ENCODE data around the gene CADPS2.

CADPS2 gene

DNA sequence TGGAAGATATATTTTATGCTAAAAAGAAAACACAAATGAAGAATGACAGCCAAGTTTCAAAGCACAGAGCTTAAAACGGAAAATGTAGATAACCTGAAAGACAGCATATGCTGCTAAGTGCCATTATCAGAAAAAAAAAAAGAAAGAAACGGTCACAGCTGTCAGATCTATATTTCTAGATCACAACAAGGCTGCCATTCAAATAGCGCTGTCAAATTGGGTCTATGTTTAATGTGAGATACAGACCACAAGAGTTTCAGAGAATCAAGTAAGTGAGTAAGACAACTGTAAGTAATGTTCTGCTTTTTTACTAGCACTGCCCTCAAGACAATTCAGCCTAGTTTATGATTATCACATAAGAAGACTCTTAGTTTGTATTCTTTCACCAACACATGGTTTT, 117.4 kb downstream of the CADPS2 start:
- no peaks in the 10 kb centered on the region for H3K79me2 ChIP-seq (ENCODE audit: insufficient read depth, low read length)
- H3K27ac ChIP-seq (ENCODE audit: low read length), result no peak overlapping the region
- no peaks in the 10 kb centered on the region for H3K9me3 ChIP-seq (ENCODE audit: insufficient read depth, low read length, severe bottlenecking)
- DNase-seq (no peak), ATAC-seq (ENCODE audit: insufficient read depth, low read depth) (no peak)
- no peak overlapping the region for H3K4me3 ChIP-seq (ENCODE audit: low read depth in 1 of 2, low read length in 2 of 2)
- H3K36me3 ChIP-seq (ENCODE audit: insufficient read depth, low read length), result no peaks in the 10 kb centered on the region
- H3K4me1 ChIP-seq (ENCODE audit: insufficient read depth, low read length), result no peaks in the 10 kb centered on the region
- no peak overlapping the region for H2AFZ ChIP-seq (ENCODE audit: low read depth, low read length)
- no peak for TF ChIP-seq EZH2 (IDR thresholded peaks at IDR 0.05; ENCODE audit: borderline replicate concordance, low read depth, low read length, severe bottlenecking)
- TF ChIP-seq, protein P1, sequence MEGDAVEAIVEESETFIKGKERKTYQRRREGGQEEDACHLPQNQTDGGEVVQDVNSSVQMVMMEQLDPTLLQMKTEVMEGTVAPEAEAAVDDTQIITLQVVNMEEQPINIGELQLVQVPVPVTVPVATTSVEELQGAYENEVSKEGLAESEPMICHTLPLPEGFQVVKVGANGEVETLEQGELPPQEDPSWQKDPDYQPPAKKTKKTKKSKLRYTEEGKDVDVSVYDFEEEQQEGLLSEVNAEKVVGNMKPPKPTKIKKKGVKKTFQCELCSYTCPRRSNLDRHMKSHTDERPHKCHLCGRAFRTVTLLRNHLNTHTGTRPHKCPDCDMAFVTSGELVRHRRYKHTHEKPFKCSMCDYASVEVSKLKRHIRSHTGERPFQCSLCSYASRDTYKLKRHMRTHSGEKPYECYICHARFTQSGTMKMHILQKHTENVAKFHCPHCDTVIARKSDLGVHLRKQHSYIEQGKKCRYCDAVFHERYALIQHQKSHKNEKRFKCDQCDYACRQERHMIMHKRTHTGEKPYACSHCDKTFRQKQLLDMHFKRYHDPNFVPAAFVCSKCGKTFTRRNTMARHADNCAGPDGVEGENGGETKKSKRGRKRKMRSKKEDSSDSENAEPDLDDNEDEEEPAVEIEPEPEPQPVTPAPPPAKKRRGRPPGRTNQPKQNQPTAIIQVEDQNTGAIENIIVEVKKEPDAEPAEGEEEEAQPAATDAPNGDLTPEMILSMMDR (IDR thresholded peaks at IDR 0.05; ENCODE audit: borderline replicate concordance, extremely low read depth, low read length, poor library complexity, severe bottlenecking), result no peak
- no peak overlapping the region for H3K4me2 ChIP-seq (ENCODE audit: insufficient read depth, low read length)
- H3K9ac ChIP-seq (ENCODE audit: low read depth, low read length), result no peak overlapping the region
- H4K20me1 ChIP-seq (ENCODE audit: insufficient read depth, low read length), result no peaks in the 10 kb centered on the region
- no peaks in the 10 kb centered on the region for H3K27me3 ChIP-seq (ENCODE audit: insufficient read depth, low read length, poor library complexity)

DNA sequence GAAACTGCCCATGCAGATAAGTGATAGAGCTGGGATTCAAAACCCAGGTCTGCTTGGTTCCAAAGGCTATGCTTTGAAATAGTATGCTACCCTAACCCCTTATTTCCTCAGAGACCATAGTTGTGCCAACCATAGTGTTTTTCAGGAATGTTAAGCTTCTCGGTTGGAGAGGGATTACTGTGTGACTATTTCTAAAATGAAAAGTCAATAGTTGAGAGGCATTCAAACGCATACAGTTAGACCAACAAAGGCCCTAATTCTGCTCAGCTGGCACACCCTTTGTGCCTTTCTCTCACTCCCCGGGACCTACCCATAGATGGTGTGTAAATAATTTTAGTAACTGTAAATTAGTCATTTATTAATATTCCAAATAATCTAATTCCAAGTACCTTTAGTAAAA, 118.9 kb downstream of the CADPS2 start:
- H3K27me3 ChIP-seq (ENCODE audit: insufficient read depth, low read length, poor library complexity), result no peaks in the 10 kb centered on the region
- no peak overlapping the region for H3K9ac ChIP-seq (ENCODE audit: low read depth, low read length)
- no peak overlapping the region for H3K27ac ChIP-seq (ENCODE audit: low read length)
- DNase-seq (no peak), ATAC-seq (ENCODE audit: insufficient read depth, low read depth) (no peak)
- H3K79me2 ChIP-seq (ENCODE audit: insufficient read depth, low read length), result no peaks in the 10 kb centered on the region
- H3K4me1 ChIP-seq (ENCODE audit: insufficient read depth, low read length), result no peaks in the 10 kb centered on the region
- H3K4me2 ChIP-seq (ENCODE audit: insufficient read depth, low read length), result no peak overlapping the region
- no peak overlapping the region for H3K4me3 ChIP-seq (ENCODE audit: low read depth in 1 of 2, low read length in 2 of 2)
- no peaks in the 10 kb centered on the region for H3K36me3 ChIP-seq (ENCODE audit: insufficient read depth, low read length)
- no peak overlapping the region for H2AFZ ChIP-seq (ENCODE audit: low read depth, low read length)
- TF ChIP-seq EZH2 (IDR thresholded peaks at IDR 0.05; ENCODE audit: borderline replicate concordance, low read depth, low read length, severe bottlenecking), result no peak
- TF ChIP-seq, protein P1 (IDR thresholded peaks at IDR 0.05; ENCODE audit: borderline replicate concordance, extremely low read depth, low read length, poor library complexity, severe bottlenecking), result no peak
- H3K9me3 ChIP-seq (ENCODE audit: insufficient read depth, low read length, severe bottlenecking), result no peaks in the 10 kb centered on the region
- no peaks in the 10 kb centered on the region for H4K20me1 ChIP-seq (ENCODE audit: insufficient read depth, low read length)

DNA sequence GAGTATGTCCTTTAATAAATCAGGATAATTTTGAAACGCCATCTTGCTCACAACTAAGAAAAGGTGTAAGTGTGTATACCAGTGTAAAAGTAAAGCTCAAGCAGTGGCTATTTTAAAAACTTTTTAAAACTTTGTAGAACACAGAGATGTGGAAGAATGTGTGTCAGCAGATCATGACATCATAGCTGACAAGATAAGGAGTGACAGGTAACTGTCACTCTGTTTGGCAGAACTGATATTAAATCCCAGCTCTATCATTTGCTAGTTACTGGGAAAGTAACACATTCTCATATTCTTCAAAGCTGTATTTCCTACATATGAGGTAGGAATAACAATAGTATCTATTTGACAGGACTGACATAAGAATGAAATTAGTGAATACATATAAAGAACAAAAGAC, 119.7 kb downstream of the CADPS2 start:
- H3K4me1 ChIP-seq (ENCODE audit: insufficient read depth, low read length), result no peaks in the 10 kb centered on the region
- TF ChIP-seq, protein P1 (IDR thresholded peaks at IDR 0.05; ENCODE audit: borderline replicate concordance, extremely low read depth, low read length, poor library complexity, severe bottlenecking), result no peak
- TF ChIP-seq EZH2 (IDR thresholded peaks at IDR 0.05; ENCODE audit: borderline replicate concordance, low read depth, low read length, severe bottlenecking), result no peak
- H3K27me3 ChIP-seq (ENCODE audit: insufficient read depth, low read length, poor library complexity), result no peaks in the 10 kb centered on the region
- H3K36me3 ChIP-seq (ENCODE audit: insufficient read depth, low read length), result no peaks in the 10 kb centered on the region
- no peak for ATAC-seq (ENCODE audit: insufficient read depth, low read depth)
- no peaks in the 10 kb centered on the region for H3K9me3 ChIP-seq (ENCODE audit: insufficient read depth, low read length, severe bottlenecking)
- H2AFZ ChIP-seq (ENCODE audit: low read depth, low read length), result no peak overlapping the region
- DNase-seq, result no peak
- H3K27ac ChIP-seq (ENCODE audit: low read length), result no peak overlapping the region
- no peak overlapping the region for H3K9ac ChIP-seq (ENCODE audit: low read depth, low read length)
- no peaks in the 10 kb centered on the region for H3K79me2 ChIP-seq (ENCODE audit: insufficient read depth, low read length)
- H3K4me3 ChIP-seq (ENCODE audit: low read depth in 1 of 2, low read length in 2 of 2), result no peak overlapping the region
- H3K4me2 ChIP-seq (ENCODE audit: insufficient read depth, low read length), result no peak overlapping the region
- no peaks in the 10 kb centered on the region for H4K20me1 ChIP-seq (ENCODE audit: insufficient read depth, low read length)

DNA sequence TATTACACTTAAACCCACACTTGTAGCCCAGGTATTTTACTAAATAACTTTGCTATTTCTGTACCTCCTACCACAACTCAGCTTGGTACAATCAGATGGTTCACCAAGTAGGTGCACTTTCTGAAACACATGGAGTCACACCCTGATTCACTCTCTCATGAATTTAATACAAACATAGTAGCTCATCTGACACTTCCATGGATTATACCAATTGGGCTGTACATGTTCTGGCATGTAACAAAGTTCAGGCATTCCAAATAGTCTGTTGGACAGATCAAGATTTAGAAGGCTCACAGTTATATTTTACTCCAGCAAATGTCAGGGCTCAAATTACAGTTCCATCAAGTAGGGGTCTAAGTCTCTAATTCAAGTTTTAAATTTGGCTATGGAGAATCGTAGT, 121.4 kb downstream of the CADPS2 start:
- Histone ChIP-seq H3K27ac (ENCODE audit: low read length) (no peak overlapping the region), H3K36me3 (ENCODE audit: insufficient read depth, low read length) (no peaks in the 10 kb centered on the region), H2AFZ (ENCODE audit: low read depth, low read length) (no peak overlapping the region), H3K27me3 (ENCODE audit: insufficient read depth, low read length, poor library complexity) (no peaks in the 10 kb centered on the region), H4K20me1 (ENCODE audit: insufficient read depth, low read length) (no peaks in the 10 kb centered on the region), H3K79me2 (ENCODE audit: insufficient read depth, low read length) (no peaks in the 10 kb centered on the region), H3K4me1 (ENCODE audit: insufficient read depth, low read length) (no peaks in the 10 kb centered on the region), H3K4me3 (ENCODE audit: low read depth in 1 of 2, low read length in 2 of 2) (no peak overlapping the region), H3K9ac (ENCODE audit: low read depth, low read length) (no peak overlapping the region), H3K9me3 (ENCODE audit: insufficient read depth, low read length, severe bottlenecking) (no peaks in the 10 kb centered on the region), H3K4me2 (ENCODE audit: insufficient read depth, low read length) (no peak overlapping the region)
- no peak for ATAC-seq (ENCODE audit: insufficient read depth, low read depth)
- no peak for DNase-seq
- TF ChIP-seq EZH2 (IDR thresholded peaks at IDR 0.05; ENCODE audit: borderline replicate concordance, low read depth, low read length, severe bottlenecking), result no peak
- TF ChIP-seq, protein P1 (IDR thresholded peaks at IDR 0.05; ENCODE audit: borderline replicate concordance, extremely low read depth, low read length, poor library complexity, severe bottlenecking), result no peak
